GM18505 (cell line): Measurements from ENCODE around the gene EPB41.
"Not testable (repeated sequence)": the region's sequence is repeated elsewhere in the genome, so short reads cannot be mapped to it uniquely, and the experiment has no call there.

Experiments
- ATAC-seq: cut with Tn5 transposase; IDR thresholded peaks from one replicate; pipeline ENCODE4 v1.9.1; 2021; ENCODE audit not compliant: unreplicated experiment
- POLR2A ChIP-seq: IDR thresholded peaks from 4 replicates; pipeline ENCODE4 v1.6.1; 2011; ENCODE audit warnings: borderline replicate concordance; ENCODE audit not compliant: insufficient read depth, insufficient read length; ENCODE audit errors: extremely low read depth

Gene EPB41

DNA sequence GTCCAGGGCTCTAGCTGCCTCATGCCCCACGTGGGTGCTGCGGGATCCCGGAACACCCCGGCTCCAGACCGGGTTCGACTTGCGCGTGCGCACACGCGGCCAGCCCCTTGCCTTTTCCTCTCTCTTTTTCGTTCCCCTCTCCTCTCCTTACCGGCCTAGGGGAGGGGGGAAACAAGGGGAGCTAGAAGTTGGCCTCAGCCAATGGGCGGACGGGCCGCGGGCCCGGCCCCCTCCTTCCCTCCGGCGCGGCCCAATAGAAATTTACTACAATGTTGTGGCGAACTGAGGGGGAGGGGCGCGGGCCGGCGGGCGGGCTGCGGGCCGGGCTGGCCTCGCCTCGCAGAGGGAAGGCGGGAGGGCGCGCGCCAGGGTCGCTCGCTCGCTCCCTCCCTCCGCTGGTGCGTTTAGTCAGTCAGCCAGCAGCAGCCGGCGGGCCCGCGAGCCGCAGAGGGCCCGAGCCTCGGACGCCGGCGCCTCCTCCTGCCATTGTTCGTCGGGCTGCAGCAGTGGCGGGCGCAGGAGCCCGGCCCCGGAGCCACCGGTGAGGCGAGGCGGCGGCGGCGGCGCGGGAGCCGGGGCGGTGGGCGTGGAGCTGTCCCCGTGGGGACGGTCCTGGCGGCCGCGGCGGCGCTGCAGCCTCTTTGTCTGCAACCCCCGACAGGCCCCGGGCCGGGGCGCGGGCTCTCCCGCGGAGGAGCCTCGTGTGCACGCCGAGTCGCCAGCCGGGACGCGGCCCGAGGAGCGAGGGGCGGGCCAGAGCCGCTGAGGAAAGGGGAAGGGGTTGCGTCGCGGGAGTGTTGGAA is at the start of gene EPB41:
TSS of gene EPB41 (plus strand) at position 342 of the 803 bp plus-strand sequence. CDS start 72,869 bp downstream, outside the sequence.
- peak; percentile 73 for ATAC-seq
- peak; percentile 46 for TF ChIP-seq POLR2A

GRCh38 chr1:28864695-28865094 is 49.7 kb upstream of the EPB41 start:
- no peak for ATAC-seq
- TF ChIP-seq POLR2A = no peak

GRCh38 chr1:28865997-28866650 is 48.2 kb upstream of the EPB41 start:
- no peak for ATAC-seq

DNA sequence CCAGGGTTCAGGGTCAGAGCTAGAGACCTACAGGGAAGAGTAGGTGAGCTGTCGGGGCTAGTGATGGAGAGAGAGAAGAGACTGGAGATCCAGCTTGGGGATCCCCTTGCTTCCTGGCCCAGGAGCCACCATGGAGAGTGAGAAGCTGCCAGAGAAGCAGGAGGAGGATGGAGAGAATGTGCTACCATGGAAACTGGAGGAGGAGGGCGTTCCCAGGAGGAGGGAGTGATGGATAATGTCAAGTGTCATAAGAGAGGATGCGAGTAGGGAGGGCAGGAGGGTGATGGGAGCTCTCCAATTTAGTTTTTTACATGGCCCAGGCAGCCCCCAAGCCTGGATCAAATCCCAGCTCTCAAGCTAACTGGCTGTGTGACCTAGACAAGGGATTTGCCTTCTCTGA is 46.5 kb upstream of the EPB41 start:
- no peak for TF ChIP-seq POLR2A
- no peak for ATAC-seq

More at GRCh38 chr1:28865997-28866650, 48.2 kb upstream of the EPB41 start:
- TF ChIP-seq POLR2A = no peak

DNA sequence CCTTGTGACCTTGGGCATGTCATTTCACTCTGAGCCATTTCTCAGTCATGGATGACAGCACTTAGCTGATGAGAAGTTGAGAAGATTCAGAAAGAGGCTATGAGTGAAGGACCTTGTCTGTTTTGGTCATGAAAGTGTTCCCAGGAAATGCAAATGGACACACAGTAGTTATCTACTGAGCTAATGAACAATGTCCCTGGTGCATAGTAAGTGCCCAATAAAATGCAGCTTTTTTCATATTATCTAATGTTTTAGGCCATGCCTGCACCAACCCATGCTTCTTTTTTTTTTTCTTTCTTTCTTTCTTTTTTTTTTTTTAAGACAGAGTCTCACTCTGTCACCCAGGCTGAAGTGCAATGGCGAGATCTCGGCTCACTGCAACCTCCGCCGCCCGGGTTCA is 44.4 kb upstream of the EPB41 start:
- ATAC-seq = no peak
- no peak for TF ChIP-seq POLR2A

- ATAC-seq = no peak
- no peak for TF ChIP-seq POLR2A
These were observed 42.6 kb upstream of the EPB41 start for GRCh38 chr1:28871631-28872401.

GRCh38 chr1:28875134-28875533 is 39.2 kb upstream of the EPB41 start:
- ATAC-seq = not testable (repeated sequence)

DNA sequence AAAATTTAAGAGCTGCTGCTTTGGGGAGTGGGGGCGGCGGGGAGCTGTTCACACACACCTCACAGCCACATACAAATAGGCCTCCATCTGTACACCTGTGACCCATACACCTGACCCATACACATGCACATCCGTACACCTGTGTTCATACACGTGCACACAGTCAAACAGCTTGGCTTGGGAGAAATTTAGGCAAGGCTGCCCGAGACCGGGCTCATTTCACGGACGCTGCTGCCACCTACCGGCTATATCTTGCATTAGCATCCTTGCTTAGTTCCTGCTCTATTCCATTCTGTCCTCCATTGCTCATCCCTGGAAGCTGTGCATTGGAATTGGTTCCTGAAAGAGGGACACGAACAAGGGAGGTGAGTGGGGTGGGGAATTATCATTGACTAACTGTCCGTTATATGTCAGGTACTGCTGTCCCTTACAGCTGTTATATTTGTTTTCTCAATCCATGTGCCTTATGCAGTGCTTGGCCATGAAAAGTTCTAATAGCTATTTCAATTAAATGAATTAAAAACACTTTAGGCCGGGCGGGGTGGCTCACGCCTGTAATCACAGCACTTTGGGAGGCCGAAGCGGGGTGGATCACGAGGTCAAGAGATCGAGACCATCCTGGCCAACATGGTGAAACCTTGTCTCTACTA is 37.1 kb upstream of the EPB41 start:
- no peak for ATAC-seq
- TF ChIP-seq POLR2A = no peak

DNA sequence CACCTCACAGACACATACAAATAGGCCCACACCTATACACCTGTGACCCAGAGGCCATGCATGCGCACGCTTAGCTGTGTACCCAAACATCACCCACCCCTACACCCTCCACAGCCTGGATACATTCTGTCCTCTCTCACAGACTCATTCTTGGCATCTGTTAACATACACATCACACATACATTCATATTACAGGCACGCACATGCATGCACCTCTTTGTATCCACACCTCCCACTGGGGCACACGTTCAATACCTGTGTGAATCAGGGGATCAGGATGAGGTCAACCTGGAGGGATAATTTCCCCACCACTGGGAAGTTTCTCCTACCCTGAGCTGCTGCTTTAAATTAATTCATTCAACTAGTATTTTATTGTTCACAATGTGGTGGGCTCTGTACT is 35.6 kb upstream of the EPB41 start:
- ATAC-seq = no peak
- TF ChIP-seq POLR2A = no peak

GRCh38 chr1:28882009-28882628 is 32.2 kb upstream of the EPB41 start:
- no peak for ATAC-seq
- TF ChIP-seq POLR2A = no peak

DNA sequence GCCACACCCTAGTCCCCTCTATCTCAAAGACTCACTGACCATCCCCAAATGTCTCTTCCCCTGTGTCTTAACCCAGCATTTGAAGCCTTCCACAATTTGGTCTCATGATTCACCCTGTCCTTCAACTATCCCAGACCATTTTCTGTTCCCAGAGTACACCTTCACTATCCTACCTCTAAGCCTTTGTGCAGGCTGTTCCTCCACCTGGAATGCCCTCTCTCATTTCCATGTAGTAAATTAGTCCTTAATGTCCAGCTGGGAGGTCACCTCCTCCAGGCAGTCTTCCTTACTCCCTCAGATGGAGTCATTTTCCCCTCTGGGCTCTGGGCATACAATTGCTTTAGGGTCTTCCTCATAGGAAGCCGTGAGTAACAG is 31.1 kb upstream of the EPB41 start:
- no peak for ATAC-seq
- TF ChIP-seq POLR2A = no peak

DNA sequence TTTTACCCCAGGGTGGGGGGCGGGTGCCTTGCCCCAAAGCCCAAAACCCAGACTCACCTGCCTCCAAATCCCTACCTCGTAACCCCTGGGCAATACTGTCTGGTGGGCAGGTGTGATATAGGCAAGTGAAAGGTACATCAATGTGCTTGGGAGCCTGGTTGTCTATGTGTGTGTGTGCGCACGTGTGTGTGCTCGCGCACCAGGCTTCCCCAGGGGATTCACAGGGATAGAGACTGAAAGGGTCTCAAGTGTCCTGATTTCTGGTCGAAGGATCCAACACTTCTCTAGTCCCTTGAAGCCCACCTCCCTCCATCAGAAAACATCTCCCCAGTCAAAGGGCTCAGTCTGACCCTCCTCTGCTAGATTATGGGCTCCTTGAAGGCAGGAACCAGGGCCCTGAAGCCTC is 28.9 kb upstream of the EPB41 start:
- no peak for ATAC-seq
- no peak for TF ChIP-seq POLR2A
